Effector memory CD4-positive, alpha-beta T cell (primary cell): ENCODE data around the gene UACA.

ENCODE experiments used
- DNase-seq, 3 donors: peaks; one replicate each; pipeline ENCODE4 v3.0.0-alpha.2; 2020
- H3K27ac ChIP-seq: 2 replicates; pipeline ENCODE4 v1.7.0; 2013; ENCODE audit warnings: mild to moderate bottlenecking, low read length, moderate library complexity; ENCODE audit not compliant: insufficient read depth, poor library complexity, severe bottlenecking
- H3K27me3 ChIP-seq: replicated peaks from 2 replicates; pipeline ENCODE4 v1.7.0; 2013; ENCODE audit warnings: mild to moderate bottlenecking, low read length; ENCODE audit not compliant: insufficient read depth, control insufficient read depth, poor library complexity, severe bottlenecking
- H3K36me3 ChIP-seq: 2 replicates; pipeline ENCODE4 v1.7.0; 2013; ENCODE audit warnings: mild to moderate bottlenecking, low read length, moderate library complexity; ENCODE audit not compliant: control insufficient read depth, insufficient read depth
- H3K4me1 ChIP-seq: 2 replicates; pipeline ENCODE4 v1.7.0; 2013; ENCODE audit warnings: low read length, mild to moderate bottlenecking; ENCODE audit not compliant: control insufficient read depth, insufficient read depth, poor library complexity, severe bottlenecking
- H3K4me3 ChIP-seq: 2 replicates; pipeline ENCODE4 v1.7.0; 2013; ENCODE audit warnings: low read length, low read depth, mild to moderate bottlenecking; ENCODE audit not compliant: insufficient read depth, poor library complexity, severe bottlenecking
- H3K9me3 ChIP-seq: 2 replicates; pipeline ENCODE4 v1.7.0; 2013; ENCODE audit warnings: mild to moderate bottlenecking, low read length, moderate library complexity; ENCODE audit not compliant: control insufficient read depth

UACA gene

DNA sequence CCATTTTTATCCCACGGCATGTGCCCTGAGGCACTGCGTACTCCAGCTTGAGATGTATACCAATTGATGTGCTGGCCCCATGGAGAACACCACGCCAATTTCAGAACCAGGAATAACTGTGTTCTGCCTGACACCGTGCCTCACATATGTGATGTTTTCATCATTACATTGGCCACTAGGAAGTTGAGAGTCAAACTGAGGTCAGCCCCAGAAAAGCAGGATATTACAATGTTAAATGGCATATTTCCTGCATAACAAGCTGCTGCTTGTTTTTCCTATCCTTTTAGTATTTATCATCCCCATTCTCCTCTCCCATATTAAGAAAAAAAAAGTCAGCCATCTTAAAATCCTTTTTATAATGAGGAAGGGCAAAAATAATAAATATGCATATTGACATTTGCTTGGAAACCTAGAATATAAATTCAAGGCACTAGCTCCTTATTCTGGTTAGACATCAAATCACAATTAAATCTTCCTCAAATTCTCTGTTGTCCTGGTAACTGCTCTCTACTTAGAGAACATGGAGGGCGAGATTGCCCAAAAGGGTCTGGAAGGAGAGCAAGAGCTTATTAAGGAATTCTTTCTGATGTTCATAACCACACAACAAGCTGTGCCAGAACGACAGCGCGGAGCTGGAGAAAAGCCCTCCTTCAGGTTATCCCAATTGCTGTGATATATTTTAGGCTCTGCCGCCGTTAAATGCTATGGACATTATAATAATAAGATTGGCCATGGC lies 112.6 kb downstream of the UACA start:
- H3K9me3 ChIP-seq = no peaks in the 10 kb centered on the region
- DNase-seq = no peak
- no peaks in the 10 kb centered on the region for H3K4me1 ChIP-seq
- H3K36me3 ChIP-seq = no peaks in the 10 kb centered on the region
- H3K4me3 ChIP-seq = no peak overlapping the region
- H3K27me3 ChIP-seq = no peaks in the 10 kb centered on the region
- no peak overlapping the region for H3K27ac ChIP-seq

DNA sequence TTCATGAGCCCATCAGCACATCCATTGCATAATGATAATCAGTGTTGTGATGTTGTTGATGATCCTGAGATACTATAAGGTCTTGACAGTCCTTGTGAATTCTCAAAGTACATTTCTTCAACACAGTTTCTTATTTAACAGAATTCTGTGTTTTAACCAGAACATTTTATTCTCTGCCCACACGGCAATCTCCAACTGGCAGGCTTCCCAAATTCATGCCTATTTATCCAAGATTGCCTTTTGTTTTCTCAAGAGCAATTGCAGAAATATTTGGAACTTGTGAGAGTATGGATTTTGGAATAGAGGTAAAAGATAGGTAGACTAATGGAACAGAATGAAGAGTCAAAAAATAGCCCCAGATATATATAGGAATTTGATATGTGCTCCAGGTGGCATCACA lies 116.0 kb downstream of the UACA start:
- Histone ChIP-seq H3K9me3 (no peaks in the 10 kb centered on the region), H3K27me3 (no peaks in the 10 kb centered on the region), H3K4me3 (no peak overlapping the region), H3K36me3 (no peaks in the 10 kb centered on the region), H3K4me1 (no peaks in the 10 kb centered on the region), H3K27ac (no peak overlapping the region)
- DNase-seq = no peak

DNA sequence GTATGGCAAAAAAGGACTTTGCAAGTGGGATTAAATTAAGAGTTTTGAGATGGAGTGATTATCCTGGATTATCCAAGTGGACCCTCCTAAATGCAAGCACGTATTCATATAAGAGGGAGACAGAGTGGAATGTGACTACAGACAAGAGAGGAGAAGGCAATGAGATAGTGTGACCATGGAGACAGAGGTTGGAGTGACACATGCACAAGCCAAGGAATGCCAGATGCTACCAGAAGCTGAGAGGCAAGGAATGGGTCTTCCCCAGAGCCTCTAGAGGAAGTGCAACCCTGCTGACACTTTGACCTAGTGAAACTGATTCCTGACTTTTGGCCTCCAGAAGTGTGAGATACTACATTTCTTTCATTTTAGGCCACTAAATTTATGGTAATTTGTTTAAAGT lies 117.2 kb downstream of the UACA start:
- no peak overlapping the region for H3K27ac ChIP-seq
- no peaks in the 10 kb centered on the region for H3K27me3 ChIP-seq
- no peak for DNase-seq
- no peaks in the 10 kb centered on the region for H3K9me3 ChIP-seq
- H3K36me3 ChIP-seq = no peaks in the 10 kb centered on the region
- no peak overlapping the region for H3K4me3 ChIP-seq
- H3K4me1 ChIP-seq = no peaks in the 10 kb centered on the region

DNA sequence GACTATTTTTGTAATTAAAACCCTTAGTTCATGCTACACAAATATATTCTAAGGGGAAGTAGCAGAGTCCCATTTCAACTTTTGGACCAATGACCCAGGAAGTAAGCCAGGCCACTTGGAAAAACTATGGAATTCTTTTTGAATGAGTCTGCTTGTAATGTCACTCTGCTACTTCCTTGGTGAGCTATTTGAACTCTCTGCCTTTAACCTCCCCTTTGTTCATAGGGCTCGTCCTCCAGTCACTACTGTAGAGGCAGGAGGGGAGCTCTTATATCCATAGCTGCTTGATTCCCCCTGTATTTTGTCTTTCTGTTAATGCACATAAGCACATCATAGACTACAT lies 119.6 kb downstream of the UACA start:
- DNase-seq = no peak
- H3K9me3 ChIP-seq = no peaks in the 10 kb centered on the region
- no peaks in the 10 kb centered on the region for H3K36me3 ChIP-seq
- no peaks in the 10 kb centered on the region for H3K27me3 ChIP-seq
- no peaks in the 10 kb centered on the region for H3K4me1 ChIP-seq
- no peak overlapping the region for H3K27ac ChIP-seq
- H3K4me3 ChIP-seq = no peak overlapping the region

DNA sequence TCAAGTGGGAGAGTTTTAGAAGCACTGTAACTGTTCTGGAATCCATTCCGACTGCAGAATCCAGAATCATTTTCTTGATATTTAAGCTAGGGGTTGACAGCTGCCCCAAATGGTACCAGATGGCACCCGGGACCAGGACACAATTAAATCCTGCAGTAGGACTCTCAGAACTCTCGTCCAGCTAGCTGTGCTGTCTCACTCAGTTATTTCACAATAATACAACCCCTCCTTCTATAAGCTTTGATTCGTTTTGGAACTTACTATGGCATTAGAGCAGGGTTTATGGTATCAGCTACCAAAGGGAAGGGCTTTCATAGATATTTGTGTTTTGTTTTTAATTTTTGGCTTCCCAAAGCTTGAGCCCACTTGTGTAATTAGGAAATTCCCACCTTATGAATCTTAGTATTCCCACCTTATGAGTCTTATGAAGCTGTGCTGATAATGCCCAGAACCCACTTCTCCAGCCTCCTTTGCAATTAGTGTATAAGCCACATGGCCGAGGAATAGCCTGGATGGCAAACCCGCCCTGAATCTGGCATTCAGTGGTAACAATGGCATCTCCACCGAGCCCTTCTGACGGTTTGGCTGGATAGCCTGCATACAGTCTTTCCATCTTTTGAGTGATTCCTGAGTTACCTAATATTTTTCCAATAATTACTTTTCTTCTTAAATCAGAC lies 120.1 kb downstream of the UACA start:
- Histone ChIP-seq H3K4me1 (no peaks in the 10 kb centered on the region), H3K27ac (no peak overlapping the region), H3K4me3 (no peak overlapping the region), H3K9me3 (no peaks in the 10 kb centered on the region), H3K27me3 (no peaks in the 10 kb centered on the region), H3K36me3 (no peaks in the 10 kb centered on the region)
- no peak for DNase-seq

DNA sequence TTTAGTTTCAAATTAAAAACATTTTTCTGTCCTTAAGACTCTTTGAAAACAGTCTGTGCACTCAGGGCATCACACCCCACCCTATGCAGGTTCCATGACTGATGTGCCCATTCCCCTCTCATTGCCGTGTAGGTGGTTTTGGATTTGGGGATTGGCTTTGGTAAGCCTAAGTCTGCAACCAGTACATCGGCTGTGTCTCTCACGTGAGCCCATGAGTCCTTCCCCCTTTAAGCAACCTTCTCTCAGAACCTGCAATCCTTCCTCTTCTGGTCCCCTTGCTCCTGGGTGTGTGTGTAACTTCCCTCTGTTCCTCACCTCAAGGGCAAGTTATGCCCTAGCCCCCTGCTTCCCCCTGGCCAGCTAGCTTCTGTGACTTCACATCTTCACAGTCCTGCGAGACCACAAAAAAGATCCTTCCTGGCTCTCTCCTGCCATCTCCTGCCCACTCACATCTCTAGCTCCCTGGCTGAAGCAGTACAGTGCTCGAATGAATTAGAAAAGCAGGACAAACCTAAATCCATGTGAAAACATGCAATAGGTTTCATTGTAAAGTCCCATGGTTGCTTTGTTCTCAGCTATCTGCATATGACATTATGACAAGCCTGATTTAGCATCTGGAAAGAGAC lies 126.7 kb downstream of the UACA start:
- Histone ChIP-seq H3K27me3 (no peaks in the 10 kb centered on the region), H3K4me3 (no peak overlapping the region), H3K36me3 (no peaks in the 10 kb centered on the region), H3K27ac (no peak overlapping the region), H3K9me3 (no peaks in the 10 kb centered on the region), H3K4me1 (no peaks in the 10 kb centered on the region)
- DNase-seq = no peak

DNA sequence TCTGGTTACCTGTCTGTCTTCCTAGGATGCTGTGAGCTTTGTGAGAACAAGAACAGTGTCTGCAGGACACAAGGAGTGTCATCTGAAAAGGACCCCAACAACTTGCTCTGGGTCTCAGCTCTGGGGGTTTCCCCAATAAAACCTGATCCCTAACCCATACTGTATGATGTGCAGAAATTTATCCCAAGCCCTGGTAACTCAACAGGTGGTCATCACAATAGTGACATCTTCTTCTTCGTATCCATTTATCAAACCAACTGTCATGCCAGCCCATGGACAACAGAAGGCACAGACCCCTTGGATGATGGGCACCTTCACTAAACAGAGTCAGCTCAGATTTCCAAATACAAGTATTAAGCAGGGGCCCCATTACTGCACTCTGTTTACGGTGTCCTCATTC lies 127.5 kb downstream of the UACA start:
- no peak overlapping the region for H3K4me3 ChIP-seq
- DNase-seq = no peak
- no peaks in the 10 kb centered on the region for H3K36me3 ChIP-seq

DNA sequence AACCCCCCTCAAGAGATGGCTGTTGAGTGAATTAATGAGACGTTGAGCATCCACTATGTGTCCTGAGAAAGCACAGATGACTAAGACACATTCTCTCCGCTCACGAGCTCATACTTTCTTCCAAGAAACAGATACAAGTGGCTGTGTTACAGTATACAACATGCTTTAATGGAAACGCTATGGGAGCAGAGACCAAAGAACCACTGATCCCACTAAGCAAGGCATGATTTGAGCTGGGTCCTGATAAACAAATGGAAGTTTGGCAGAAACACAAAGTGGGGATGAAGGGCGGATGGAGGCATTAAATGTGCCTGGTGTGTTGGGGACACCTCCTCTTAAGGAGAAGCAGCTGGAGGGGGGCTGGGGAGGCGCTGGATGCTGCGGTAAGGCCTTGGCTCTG lies 129.4 kb downstream of the UACA start:
- Histone ChIP-seq H3K4me1 (no peaks in the 10 kb centered on the region), H3K36me3 (no peaks in the 10 kb centered on the region), H3K4me3 (no peak overlapping the region), H3K27me3 (no peaks in the 10 kb centered on the region), H3K27ac (no peak overlapping the region), H3K9me3 (no peaks in the 10 kb centered on the region)
- DNase-seq = no peak

More for the DNA sequence above, 127.5 kb downstream of the UACA start:
- Histone ChIP-seq H3K9me3 (no peaks in the 10 kb centered on the region), H3K27me3 (no peaks in the 10 kb centered on the region), H3K27ac (no peak overlapping the region), H3K4me1 (no peaks in the 10 kb centered on the region)

DNA sequence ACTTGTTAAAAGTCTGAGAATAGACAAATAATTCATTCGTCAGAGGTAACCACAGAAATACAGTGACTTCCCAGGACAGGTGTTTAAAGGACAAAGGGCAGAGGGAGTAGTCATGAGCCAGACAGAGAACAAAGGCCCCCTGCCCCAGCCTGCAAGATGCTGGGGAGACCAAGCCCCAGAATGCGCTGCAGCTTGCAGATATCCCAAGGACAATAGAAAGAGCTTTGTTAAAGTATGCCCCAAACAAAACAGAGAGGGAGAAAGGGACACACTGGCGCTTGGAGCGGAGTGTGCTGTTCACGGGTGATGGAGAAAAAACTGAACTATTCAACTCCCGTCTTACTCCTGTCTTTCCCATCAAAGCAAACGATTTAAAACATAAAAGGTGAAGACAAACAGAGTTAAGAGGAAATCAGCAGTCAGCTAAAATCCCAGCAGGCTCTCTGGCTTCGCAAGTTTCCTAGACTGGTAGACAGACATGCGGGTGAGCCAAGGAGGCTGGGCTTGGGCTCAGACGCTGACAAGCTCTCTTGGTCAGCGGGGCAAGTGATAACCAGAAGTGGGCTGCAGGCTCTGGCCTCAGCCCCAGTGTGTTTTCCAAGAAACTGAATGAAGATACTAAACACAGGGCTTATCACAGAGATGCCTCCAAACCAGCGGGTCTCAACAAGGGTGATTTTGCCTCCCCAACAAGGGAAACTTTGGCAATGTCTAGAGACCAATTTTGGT lies 130.1 kb downstream of the UACA start:
- no peaks in the 10 kb centered on the region for H3K36me3 ChIP-seq
- no peaks in the 10 kb centered on the region for H3K4me1 ChIP-seq
- H3K9me3 ChIP-seq = no peaks in the 10 kb centered on the region
- no peaks in the 10 kb centered on the region for H3K27me3 ChIP-seq
- no peak overlapping the region for H3K27ac ChIP-seq
- no peak overlapping the region for H3K4me3 ChIP-seq
- DNase-seq = no peak
